ENCODE results near the gene TRIM34.

DNA sequence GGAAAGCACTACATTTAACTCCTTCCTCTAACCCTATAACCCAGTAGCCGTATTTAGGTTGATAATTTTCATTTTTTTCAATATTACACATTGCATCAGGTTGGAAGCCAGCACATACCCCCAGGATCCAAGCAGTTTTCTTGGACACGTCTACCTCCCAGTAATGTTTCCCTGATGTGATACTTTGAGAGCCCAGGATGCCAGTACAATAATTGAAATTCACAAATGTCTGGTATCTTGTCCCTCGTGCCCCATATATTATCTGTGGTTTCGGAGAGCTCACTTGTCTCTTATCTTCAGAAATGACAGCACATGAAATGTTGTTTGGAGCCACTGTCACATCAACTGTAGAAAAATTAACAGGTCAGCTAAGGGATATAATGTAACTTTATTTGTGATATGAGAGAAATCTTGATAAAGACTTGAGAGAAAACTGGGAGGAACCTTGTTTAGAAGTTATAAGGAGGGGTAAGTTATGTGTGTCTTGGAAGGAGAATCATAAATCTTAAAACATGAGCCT lies 40.3 kb downstream of the TRIM34 start:
- no peak for TF ChIP-seq CTCF (IDR thresholded peaks at IDR 0.05; ENCODE audit: poor library complexity, severe bottlenecking)
- TF ChIP-seq TAF1 (IDR thresholded peaks at IDR 0.05; ENCODE audit: low read depth): no peak
- TF ChIP-seq EZH2 (IDR thresholded peaks at IDR 0.05; ENCODE audit: borderline replicate concordance, insufficient read depth, low read length, poor library complexity, severe bottlenecking): no peak
- TF ChIP-seq POLR2AphosphoS5 (IDR thresholded peaks at IDR 0.05): no peak
- no peak for TF ChIP-seq MXI1 (conservative IDR thresholded peaks at IDR 0.05; ENCODE audit: poor library complexity, severe bottlenecking)
- TF ChIP-seq EP300 (conservative IDR thresholded peaks at IDR 0.05; ENCODE audit: poor library complexity, severe bottlenecking): no peak
- TF ChIP-seq RAD21 (conservative IDR thresholded peaks at IDR 0.05): no peak

Data from neural cell (in vitro differentiated cells).